OCI-LY1 (cell line): Measurements from ENCODE around the gene SYNE1.

Experiments
- H2AFZ ChIP-seq: fragments of 200-600 bp; sonication (generic), shearing (Covaris generic); 2 replicates; pipeline ENCODE4 v1.6.0; 2014; ENCODE audit warnings: antibody characterized with exemption, mild to moderate bottlenecking, low read length
- H3F3A ChIP-seq: fragments of 200-600 bp; sonication (generic), shearing (Covaris generic); 2 replicates; pipeline ENCODE4 v1.6.0; 2014; ENCODE audit warnings: mild to moderate bottlenecking, antibody characterized with exemption, low read length, moderate library complexity; ENCODE audit not compliant: insufficient read depth
- H3K27ac ChIP-seq: fragments of 200-600 bp; sonication (generic); 2 replicates; pipeline ENCODE4 v1.5.1; 2014; ENCODE audit warnings: low read length, mixed run types, mild to moderate bottlenecking, low read depth; ENCODE audit not compliant: poor library complexity, severe bottlenecking
- H3K27me3 ChIP-seq: fragments of 200-600 bp; sonication (generic); 2 replicates; pipeline ENCODE4 v1.6.0; 2014; ENCODE audit warnings: antibody characterized with exemption, mild to moderate bottlenecking, low read length, moderate library complexity; ENCODE audit not compliant: insufficient read depth
- H3K36me3 ChIP-seq: fragments of 200-600 bp; sonication (generic); 2 replicates; pipeline ENCODE4 v1.6.1; 2014; ENCODE audit warnings: mild to moderate bottlenecking, antibody characterized with exemption, low read length, moderate library complexity, mixed read lengths; ENCODE audit not compliant: insufficient read depth
- H3K4me1 ChIP-seq: fragments of 200-600 bp; sonication (generic); 2 replicates; pipeline ENCODE4 v1.5.1; 2014; ENCODE audit warnings: mild to moderate bottlenecking, low read length, moderate library complexity; ENCODE audit not compliant: insufficient read depth, severe bottlenecking
- H3K4me2 ChIP-seq: fragments of 200-600 bp; sonication (generic), shearing (Covaris generic); 2 replicates; pipeline ENCODE4 v1.6.1; 2014; ENCODE audit warnings: low read length
- H3K4me3 ChIP-seq: fragments of 200-600 bp; sonication (generic); 2 replicates; pipeline ENCODE4 v1.5.1; 2014; ENCODE audit warnings: low read length, low read depth, mild to moderate bottlenecking, mixed read lengths; ENCODE audit not compliant: poor library complexity, severe bottlenecking
- H3K79me2 ChIP-seq: fragments of 200-600 bp; shearing (Covaris generic); 2 replicates; pipeline ENCODE4 v1.6.1; 2016; ENCODE audit warnings: mixed run types, low read length, mixed read lengths; ENCODE audit not compliant: insufficient read depth
- H3K9ac ChIP-seq: fragments of 200-600 bp; sonication (generic), shearing (Covaris generic); 2 replicates; pipeline ENCODE4 v1.6.1; 2014; ENCODE audit warnings: mild to moderate bottlenecking, low read length, mixed read lengths
- H3K9me2 ChIP-seq: fragments of 200-600 bp; sonication (generic), shearing (Covaris generic); 2 replicates; pipeline ENCODE4 v1.6.1; 2014; ENCODE audit warnings: low read depth, mild to moderate bottlenecking, low read length, mixed read lengths
- H3K9me3 ChIP-seq: fragments of 200-600 bp; shearing (Covaris generic); 2 replicates; pipeline ENCODE4 v1.6.1; 2014; ENCODE audit warnings: low read length, mixed read lengths
- H4K20me1 ChIP-seq: fragments of 200-600 bp; sonication (generic), shearing (Covaris generic); 2 replicates; pipeline ENCODE4 v1.6.0; 2016; ENCODE audit warnings: mild to moderate bottlenecking, low read length; ENCODE audit not compliant: insufficient read depth
- EZH2 ChIP-seq: fragments of 200-600 bp; sonication (generic), shearing (Covaris generic); IDR thresholded peaks from 2 replicates; pipeline ENCODE4 v1.8.0; 2017; ENCODE audit warnings: borderline replicate concordance, mixed run types, mild to moderate bottlenecking, antibody characterized with exemption, low read length, moderate library complexity, mixed read lengths
- TF ChIP-seq, protein P1 (sequence below): fragments of 200-600 bp; sonication (generic), shearing (Covaris generic); IDR thresholded peaks from 2 replicates; pipeline ENCODE4 v1.5.1; 2017; ENCODE audit warnings: mild to moderate bottlenecking, antibody characterized with exemption, low read length, moderate library complexity, mixed read lengths

Gene SYNE1

DNA sequence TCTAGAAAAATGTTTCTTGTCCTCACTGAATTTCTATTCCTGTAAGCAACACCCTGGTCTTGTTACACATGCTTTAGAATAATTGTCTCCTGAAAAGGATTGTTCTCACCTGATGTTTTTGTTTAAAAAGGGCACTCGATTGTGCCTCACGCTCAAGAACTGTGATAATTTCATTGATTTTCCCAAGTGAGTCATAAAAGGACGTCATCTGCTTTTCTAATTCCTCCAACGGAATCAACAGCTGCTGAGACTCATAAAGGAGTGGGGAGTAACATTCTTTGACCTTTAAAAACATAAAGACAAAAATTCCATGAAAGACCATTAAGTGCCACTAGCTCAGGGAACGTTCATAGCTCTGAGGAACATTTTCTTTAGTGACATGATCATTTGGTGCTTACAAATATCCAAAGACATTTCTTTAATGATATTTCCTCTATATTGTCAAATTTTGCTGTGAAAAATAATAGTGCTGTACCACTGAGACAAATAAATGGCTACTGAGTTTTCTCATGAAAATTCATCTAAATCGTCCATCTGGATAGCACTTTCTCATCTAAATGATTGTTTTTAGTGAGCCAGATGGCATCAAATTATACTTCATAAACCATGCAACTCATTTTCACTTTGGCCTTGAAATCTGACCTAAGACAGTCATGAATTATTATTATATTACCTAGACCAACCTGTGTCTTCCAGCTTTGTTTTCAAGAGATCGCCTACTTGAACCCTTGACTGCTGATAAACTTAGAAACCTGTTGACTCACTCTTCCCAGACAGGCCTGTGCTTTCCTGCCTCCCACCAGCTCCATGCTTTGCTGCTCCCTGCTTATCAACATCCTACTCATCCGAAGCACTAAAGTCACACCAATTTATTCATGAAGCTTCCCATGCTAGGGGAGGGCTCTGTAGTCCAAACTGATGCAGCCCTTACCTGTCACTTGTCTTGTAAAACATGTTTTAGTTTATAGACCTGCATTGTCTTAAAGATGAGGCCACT lies 178.2 kb downstream of the SYNE1 start:
- H3K4me1 ChIP-seq: no peaks in the 10 kb centered on the region
- TF ChIP-seq, protein P1, sequence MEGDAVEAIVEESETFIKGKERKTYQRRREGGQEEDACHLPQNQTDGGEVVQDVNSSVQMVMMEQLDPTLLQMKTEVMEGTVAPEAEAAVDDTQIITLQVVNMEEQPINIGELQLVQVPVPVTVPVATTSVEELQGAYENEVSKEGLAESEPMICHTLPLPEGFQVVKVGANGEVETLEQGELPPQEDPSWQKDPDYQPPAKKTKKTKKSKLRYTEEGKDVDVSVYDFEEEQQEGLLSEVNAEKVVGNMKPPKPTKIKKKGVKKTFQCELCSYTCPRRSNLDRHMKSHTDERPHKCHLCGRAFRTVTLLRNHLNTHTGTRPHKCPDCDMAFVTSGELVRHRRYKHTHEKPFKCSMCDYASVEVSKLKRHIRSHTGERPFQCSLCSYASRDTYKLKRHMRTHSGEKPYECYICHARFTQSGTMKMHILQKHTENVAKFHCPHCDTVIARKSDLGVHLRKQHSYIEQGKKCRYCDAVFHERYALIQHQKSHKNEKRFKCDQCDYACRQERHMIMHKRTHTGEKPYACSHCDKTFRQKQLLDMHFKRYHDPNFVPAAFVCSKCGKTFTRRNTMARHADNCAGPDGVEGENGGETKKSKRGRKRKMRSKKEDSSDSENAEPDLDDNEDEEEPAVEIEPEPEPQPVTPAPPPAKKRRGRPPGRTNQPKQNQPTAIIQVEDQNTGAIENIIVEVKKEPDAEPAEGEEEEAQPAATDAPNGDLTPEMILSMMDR: no peak
- no peak for TF ChIP-seq EZH2
- H3K4me3 ChIP-seq: no peak overlapping the region
- no peaks in the 10 kb centered on the region for H3K9me3 ChIP-seq
- no peak overlapping the region for H3K4me2 ChIP-seq
- H3K36me3 ChIP-seq: no peaks in the 10 kb centered on the region
- H3K79me2 ChIP-seq: no peaks in the 10 kb centered on the region
- no peak overlapping the region for H2AFZ ChIP-seq
- no peaks in the 10 kb centered on the region for H4K20me1 ChIP-seq
- no peaks in the 10 kb centered on the region for H3K27me3 ChIP-seq
- H3K27ac ChIP-seq: no peak overlapping the region
- H3K9ac ChIP-seq: no peak overlapping the region
- H3K9me2 ChIP-seq: no peaks in the 10 kb centered on the region
- no peaks in the 10 kb centered on the region for H3F3A ChIP-seq

DNA sequence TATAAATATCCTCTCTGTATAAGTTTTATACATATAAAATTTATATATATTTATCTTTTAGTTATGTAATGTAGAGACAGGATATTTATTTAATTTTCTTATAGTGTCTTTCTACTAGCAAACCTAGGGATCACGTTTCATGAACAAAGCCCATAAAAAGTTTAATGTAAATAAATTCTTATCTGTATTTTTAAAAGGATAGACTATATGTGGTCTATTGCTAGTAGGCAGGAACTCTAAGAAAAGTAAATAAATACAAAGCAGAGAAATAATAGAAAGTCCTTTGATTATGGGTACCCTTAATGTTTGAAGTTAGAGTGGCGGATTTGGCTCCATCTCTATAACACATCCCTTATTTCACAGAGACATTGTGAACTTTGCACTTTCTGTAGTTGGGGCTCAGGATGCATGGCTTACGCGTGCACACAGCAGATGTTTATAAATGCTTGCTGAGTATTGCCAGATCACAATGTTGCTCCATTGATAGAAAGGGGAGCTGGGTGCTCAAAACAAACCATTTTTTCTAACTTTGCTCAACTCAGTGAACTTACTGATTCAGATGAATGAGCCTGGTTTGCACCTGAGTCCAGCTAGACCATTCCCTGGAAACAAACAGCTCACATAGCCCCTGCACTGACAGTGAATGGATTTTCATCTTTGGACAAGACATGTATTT lies 179.1 kb downstream of the SYNE1 start:
- Histone ChIP-seq H3K9me3 (no peaks in the 10 kb centered on the region), H3F3A (no peaks in the 10 kb centered on the region), H3K4me3 (no peak overlapping the region), H2AFZ (no peak overlapping the region), H3K27ac (no peak overlapping the region), H3K9ac (no peak overlapping the region), H3K79me2 (no peaks in the 10 kb centered on the region), H3K9me2 (no peaks in the 10 kb centered on the region), H3K36me3 (no peaks in the 10 kb centered on the region), H4K20me1 (no peaks in the 10 kb centered on the region), H3K4me1 (no peaks in the 10 kb centered on the region), H3K4me2 (no peak overlapping the region), H3K27me3 (no peaks in the 10 kb centered on the region)
- no peak for TF ChIP-seq EZH2
- TF ChIP-seq, protein P1: no peak

DNA sequence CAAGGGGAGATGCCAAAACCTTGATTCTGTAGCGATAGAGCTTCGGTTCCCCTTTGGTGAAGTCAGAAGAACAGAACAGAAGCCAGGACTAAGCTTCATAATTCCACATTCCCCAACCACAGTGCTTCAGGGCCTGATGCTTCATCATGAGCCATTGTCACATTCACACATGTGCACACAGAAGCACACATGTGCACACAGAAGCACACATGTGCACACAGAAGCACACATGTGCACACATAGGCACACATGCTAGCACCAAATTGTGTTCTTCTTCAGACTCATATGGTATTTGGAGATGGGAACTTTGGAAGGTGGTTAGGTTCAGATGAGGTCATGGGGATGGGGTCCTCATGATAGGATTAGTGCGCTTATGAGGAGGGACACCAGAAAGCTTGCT lies 183.2 kb downstream of the SYNE1 start:
- Histone ChIP-seq H3K79me2 (no peaks in the 10 kb centered on the region), H3K9ac (no peak overlapping the region), H3F3A (no peaks in the 10 kb centered on the region), H2AFZ (no peak overlapping the region), H3K36me3 (no peaks in the 10 kb centered on the region), H3K9me3 (no peaks in the 10 kb centered on the region), H3K9me2 (no peaks in the 10 kb centered on the region), H3K27me3 (no peaks in the 10 kb centered on the region), H3K4me1 (no peaks in the 10 kb centered on the region), H4K20me1 (no peaks in the 10 kb centered on the region), H3K27ac (no peak overlapping the region), H3K4me2 (no peak overlapping the region), H3K4me3 (no peak overlapping the region)
- TF ChIP-seq, protein P1: no peak
- TF ChIP-seq EZH2: no peak
